ENCODE results near the gene CAPN13. TPM values are rescaled to one million over a fixed set of nuclear protein-coding genes. Genes with fewer than 3 reads are reported as not detected.
"Not testable (repeated sequence)": the region's sequence is repeated elsewhere in the genome, so short reads cannot be mapped to it uniquely, and the experiment has no call there.

Gene CAPN13
- polyA plus RNA-seq, 1 donor = 0.13 TPM

DNA sequence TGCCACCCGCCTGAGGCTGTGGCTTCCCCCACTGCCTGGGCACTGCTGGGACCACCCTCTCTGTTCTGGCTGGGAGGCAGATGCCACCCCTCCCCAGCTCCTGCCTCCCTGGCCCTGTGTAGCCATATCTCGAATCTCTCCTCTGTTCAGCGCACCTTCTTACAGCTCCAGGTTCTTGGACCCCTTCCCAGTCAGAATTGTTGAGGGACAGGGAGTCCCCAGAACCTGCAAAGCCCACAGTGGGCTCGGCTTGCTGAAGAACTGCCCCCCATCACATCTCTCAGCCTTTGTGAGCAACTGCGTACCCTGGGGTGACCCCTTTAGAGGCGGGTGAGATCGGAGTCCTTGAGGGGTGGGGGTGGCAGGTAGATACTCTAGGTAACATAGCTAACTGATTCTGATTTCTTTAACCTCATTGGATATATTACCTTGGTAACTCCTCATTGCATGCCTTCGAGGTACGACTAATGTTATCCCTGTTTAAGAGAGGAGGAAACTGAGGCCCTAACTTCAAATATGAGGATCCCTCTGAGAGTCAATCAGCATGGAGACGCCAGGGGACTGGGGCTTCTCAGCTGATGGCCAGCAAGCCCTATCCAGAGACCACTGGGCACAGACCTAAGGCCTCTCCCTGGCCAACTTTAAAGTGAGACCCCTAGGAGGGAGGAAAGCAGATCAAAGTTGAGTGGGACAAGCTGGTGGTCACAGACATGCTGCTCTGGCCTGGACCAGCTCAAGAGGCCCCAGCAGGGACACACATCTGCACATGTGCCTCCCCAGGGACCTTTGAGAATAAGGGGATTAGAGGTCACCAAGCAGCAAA is 101.3 kb downstream of the CAPN13 start:
- no peak for DNase-seq (ENCODE audit: low read depth)

DNA sequence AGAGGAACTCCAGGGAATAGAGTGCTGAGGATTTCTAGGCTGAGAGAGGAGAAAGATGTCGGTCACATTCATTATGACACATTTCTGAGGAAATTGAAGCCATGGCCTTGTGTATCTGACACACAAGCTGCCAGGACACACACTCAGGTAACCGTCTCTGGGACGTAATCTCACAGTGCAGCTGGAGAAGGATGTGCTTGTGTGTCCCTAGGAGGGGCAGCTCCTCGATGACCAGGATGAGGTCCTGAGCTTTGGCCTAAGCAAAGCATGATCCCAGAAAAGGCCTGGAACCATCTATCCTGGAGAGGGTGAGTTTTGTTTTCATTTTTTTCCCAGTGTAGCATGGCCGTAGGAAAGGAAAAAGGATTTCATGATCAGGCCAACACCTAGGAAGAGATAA is 102.2 kb downstream of the CAPN13 start:
- DNase-seq (ENCODE audit: low read depth) = no peak

DNA sequence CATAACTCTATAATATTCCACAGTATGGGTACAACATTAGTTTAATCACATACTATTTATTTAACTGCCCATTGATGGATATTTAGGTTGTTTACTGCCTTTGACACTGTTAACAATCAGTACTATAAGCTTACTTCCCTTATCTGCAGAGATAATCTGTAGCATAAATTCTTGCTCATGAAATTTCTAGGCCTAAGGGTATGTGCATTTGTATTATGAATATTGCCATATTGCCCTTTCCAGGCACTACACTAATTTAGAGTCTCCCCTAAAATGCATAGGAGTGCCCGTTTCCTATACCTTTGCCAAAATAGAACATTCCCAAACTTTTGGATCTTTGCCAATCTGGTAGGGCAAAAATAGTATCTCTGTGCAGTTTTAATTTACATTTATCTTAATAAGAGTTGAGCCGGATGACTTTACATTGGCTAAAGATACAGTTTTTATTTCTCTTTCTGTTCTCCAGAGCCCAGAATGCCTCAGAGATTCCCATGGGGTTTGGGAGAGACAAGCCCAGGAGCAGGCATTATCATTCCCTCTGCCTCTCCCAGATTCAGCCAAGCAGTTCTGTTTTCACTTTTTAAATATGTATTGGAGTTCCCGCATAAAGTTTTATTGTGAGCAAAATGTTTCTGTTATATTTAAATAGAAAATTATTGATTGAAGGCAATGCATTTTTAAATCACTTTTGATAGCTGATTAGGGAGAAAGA is 102.8 kb downstream of the CAPN13 start:
- DNase-seq (ENCODE audit: low read depth) = no peak

DNA sequence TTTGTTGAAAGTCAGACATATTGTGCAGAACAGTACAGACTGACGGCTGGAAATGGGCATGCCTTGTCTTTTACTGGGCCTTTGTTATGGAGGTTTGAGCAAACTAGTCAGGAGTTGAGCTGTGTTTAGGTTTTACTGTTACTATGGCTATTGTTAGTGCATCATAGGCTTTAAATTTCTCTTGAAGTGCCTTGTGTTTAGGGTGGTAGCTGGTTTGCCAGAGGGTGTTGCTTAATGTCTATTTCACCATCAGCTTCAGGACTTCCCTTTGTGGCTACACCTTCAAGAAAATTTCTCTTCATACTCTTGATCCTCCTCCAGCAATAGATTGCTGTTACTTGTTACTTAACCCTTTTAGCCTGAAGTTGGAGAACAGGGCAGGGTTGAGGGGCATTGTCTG is 104.6 kb downstream of the CAPN13 start:
- no peak for DNase-seq (ENCODE audit: low read depth)

DNA sequence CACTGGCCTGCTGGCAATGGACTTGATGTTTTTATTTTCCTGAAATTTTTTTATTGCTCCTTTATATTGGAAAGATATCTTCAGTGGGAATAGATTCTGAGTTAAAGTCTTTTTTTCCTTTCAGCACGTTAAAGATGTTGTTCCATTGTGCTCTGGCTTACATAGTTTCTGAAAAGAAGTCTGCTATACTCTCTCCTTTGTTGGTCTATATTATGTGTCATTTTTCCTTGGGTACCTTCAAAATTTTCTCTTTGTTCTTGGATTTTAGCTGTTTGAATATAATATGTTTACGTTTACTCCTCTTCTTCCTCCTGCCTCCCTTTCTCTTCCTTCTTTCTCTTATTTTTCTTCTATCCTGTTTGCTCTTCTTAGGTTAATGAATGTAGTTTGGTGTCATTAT is 105.5 kb downstream of the CAPN13 start:
- no peak for DNase-seq (ENCODE audit: low read depth)

DNA sequence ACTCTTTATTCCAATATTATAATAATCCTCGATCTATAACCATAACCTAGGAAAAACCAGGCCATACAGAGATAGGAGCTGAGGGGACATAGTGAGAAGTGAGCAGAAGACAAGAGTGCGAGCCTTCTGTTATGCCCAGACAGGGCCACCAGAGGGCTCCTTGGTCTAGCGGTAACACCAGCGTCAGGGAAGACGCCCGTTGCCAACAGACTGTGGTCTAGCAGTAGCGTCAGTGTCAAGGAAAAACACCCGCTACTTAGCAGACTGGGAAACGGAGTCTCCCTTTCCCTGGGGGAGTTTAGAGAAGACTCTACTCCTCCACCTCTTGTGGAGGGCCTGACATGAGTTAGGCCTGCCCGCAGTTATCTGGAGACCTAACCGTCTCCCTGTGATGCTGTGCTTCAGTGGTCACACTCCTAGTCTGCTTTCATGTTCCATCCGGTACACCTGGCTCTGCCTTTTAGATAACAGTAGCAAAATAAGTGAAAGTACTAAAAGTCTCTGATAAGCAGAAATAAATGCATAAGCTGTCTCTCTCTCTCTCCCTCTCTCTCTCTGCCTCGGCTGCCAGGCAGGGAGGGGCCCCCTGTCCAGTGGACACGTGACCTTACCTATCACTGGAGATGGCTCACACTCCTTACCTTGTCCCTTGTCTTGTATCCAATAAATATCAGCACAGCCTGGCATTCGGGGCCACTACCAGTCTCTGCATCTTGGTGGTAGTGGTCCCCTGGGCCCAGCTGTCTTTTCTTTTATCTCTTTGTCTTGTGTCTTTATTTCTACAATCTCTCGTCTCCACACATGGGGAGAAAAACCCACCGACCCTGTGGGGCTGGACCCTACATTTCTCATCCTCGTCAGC is 109.8 kb downstream of the CAPN13 start:
- not testable (repeated sequence) for DNase-seq (ENCODE audit: low read depth)

DNA sequence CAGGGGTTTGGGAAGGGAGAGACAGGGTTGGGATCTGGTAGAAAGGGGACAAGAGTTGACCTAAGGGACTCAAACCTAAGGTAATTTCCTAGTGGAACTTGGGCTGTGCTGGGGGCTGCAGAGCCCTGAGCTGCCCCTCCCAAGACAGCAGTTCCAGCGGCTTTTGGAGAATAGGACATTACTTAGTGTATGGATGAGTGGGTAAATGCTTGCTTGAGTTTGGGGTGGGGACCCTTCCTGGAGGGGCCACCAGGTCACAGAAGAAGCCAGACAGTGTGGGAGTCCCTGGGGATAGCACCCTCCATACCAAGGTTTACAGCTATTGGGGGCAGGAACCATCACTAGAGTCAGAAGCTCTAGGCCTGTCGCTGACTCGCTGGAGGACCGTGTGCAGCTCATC is 111.5 kb downstream of the CAPN13 start:
- DNase-seq (ENCODE audit: low read depth) = no peak

DNA sequence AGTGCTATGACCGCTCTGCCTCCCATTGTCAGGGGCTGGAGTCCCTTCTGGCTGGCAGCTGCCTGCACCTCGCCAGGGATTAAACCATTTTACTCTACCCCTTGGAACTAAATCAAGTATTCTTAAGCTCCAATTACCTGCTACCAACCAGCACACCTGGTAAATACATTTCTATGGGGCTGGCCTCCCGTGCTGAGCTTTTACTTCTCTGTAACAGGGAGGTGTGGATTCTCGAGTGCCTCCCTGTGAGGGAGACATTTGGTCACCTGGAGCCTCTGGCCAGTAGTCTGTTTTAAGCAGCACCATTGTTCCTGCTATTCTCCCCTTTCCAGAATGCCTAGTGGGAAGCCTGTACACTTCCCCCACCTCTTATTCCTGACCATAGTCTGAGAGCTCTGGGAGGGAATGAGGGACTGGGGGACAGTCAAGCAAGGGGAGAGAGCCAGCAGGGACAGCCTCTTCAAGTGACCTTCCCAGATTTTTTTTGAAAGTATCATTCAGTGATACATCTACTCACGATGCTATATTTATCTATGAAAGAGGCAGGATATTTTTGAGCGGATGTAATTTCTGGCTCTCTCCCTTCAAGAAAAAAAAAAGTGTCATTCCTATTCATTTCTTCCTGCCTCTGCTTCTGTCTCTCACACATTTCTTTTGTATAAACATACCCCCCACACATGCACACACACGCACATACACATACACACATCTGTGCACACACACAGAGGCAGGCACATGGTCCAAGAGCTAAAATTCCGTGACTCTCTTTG is 112.8 kb downstream of the CAPN13 start:
- DNase-seq (ENCODE audit: low read depth) = no peak

DNA sequence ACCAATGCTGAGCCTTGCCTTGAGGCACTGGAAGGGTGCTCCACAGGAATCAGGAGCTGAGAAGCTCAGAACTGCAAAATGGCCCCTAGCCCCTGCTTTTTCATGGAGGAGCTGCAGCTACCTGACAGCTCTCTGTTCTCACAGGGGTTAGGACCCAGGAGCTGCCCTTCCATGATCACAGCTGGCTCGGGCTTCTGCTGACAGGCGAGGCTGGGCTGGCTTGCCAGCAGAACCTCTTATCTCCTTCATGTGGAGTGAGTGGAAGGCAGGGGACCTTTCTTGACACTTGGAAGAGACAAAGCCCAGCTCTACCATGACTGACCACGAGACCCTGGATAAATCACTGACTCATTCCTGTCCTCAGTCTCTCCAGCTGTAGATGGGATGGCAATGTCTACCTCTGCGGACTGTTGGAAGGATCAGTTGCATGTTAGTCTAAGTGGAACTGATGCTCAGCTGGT is 113.4 kb downstream of the CAPN13 start:
- no peak for DNase-seq (ENCODE audit: low read depth)

DNA sequence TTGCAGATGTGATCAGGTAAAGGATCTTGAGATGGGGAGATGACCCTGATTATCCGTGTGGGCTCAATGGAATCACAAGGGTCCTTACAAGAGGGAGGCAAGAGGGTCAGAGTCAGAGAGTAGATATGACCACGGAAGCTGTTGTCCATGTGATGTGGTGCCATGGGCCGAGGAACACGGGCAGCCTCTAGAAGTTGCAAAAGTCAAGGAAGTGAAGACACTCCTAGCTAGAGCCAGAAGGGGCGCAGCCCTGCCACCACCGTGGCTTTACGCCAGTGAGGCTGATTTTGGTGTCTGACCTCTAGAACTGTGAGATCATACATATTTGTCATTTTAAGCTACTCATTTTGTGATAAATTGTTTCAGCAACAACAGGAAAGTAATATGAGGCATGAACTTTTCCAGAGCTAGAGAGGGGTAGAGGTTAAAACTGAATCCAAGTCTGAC is 114.4 kb downstream of the CAPN13 start:
- no peak for DNase-seq (ENCODE audit: low read depth)

DNA sequence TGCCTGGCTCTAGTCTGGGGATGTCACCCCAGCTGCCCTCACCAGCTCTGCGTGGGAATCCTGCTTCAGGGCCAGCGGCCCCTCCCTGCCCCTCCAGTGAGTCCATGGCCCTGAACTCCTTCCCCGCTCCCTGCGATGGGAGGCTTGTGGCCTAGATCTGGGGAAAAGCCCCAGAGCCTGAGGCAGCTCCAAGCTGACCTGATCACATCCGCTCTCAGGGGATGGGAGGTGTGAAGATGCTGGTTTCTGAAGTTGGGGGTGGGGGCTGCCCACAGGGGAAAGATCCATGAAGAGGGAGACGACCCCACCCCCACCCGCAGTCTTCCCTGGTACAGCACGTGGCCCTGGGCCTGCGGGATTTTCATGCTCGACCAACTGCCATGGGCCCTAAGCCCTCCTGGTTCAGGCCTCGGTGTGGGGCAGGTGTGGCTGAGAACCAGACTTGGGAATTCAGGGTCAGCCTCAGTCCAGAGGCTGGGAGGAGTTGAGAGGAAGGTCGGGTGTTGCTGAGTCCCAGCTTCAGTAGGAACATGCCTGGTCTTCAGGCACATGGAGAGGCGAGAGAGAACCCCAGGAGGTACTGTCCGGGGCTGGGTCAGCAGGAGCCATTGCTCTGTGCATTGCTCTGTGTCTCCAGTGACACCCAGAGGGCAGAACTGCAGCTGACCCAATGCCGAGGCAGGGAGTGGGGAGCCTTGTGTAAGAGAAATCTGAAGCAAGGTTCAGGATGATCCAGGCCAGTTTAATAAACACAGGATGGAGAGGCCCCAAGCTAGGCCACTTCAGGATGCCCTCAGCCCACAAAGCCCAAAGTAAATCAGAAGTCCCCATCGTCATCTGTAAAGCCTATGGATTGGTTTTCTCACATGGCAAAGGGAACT is 115.1 kb downstream of the CAPN13 start:
- DNase-seq (ENCODE audit: low read depth) = no peak

DNA sequence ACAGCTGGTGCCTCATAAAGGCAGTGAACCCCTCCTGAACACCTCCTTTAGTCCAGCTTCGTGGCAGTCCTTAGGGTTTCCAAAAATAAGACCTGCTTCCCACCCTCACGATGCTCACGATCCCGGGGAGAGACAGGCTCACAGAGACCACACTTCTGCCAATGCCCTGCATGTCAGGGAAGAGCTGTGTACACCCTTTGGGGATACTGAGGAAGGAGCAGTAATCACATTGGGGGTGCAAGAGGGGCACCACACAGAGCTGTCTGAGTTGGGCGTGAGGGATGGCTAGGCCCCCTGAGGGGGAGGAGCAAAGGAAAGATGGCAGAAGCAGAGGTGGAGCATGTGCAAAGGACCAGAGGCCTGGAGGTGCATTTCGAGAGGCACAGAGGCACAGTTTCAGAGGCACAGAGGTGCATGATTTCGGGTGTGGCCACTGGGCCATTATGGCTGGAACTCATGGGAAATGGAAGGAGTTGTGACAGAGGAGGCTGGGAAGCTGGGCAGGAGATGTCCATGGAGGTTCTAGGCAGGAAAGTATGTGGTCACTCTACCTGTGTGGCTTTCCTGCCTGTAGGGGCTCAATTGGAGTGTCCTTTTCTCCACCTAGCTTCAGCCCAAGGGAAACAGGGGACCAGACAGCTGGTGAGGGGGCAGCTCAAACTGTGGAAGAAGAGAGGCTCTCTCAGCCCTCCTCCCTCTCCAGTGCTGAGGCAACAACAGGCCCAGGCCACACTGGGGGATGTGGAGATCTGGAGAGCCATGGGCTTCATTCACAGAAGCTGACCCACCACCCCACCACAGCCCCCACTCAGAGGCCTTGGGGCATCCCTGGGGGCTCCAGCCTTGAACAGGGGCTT is 115.9 kb downstream of the CAPN13 start:
- no peak for DNase-seq (ENCODE audit: low read depth)

DNA sequence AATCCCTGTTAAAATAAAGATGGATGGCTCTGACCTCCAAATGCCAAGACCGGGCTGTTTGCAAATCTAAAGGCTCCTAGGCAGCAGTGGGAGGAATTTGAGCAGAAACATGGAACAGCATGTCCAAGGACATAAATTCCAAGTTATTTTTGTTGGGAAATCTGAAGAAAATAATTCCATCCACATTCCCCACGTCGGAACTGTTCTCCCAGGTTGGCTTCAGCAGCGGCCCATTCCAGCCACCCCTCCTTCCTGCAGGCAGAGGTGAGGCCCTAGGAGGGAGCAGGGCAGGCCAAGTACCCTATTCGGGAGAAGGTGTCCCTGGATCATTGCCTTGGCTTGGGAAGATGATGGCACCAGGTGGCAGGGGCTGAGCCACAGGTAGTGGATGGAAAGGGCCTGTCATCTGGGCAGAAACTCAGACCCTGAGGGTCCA is 117.1 kb downstream of the CAPN13 start:
- DNase-seq (ENCODE audit: low read depth) = no peak

DNA sequence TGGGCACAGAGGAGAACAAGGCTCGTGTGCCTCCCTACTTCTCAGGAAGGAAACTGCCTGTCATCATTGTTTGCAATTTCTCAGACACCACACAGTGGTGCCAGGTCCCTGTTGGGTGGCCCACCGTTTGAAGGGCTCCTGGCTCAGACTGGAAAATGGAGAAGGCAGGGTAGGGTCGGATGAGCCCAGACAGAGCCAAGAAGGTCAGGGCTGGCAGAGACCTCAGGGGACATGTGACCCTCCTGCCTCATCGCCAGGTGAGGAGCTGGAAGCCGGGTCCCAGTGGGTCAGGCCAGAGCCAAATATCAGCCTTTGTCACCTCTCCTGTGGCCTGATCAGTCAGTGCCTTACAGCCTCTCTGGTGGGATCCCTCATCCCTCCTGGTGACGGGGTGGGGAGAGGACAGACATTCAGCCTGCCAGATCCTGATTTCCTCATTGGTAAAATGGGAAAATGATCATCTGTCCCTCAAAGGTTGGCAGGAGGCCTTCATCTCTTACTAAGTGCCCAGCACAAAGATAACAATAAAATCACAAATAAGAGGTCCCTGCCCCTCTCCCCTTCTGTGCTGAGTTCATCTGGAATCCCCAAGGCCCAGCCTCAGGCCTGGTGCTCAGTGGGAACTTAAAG is 117.6 kb downstream of the CAPN13 start:
- DNase-seq (ENCODE audit: low read depth) = no peak

DNA sequence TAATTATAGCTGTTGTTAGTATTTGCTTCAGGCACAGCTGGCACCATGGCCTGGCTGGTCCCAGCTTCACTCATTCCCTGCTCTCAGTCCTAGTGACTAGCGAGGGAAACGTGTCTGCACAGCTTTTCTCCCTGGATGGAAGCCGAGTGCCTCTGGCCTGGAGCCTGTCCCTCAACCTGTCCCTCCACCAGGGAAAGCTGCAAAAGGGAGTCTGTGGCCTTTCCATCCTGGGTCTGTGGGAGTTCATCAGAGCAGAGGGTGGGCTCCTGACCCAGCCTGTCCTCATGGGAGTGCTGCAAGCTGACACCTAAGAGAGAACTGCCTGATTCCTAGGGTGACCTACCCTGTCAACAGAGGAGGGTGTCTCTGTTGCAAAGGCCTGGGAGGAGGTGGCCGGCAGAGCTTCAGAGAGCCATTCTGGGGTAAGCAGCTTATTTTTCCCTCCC is 118.3 kb downstream of the CAPN13 start:
- no peak for DNase-seq (ENCODE audit: low read depth)

DNA sequence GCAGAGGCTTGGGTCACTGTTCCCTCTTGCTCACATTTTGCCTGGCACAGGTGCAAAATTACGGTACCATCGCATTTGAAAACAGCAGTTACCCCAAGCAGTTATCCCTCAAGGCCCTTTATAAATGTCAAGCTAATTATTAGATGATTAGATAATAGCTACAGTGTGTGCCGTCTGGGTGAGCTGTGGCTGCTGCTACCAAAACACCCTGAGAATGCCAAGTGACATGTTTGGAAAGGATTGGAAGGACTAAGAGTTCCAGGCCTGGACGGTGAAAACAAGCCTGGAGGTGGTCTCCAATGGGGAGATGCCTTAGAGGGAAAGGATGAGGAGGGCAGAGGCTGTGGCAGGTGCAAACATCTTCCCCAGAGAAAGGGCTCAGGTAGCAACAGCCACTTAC is 120.6 kb downstream of the CAPN13 start:
- DNase-seq (ENCODE audit: low read depth) = no peak

DNA sequence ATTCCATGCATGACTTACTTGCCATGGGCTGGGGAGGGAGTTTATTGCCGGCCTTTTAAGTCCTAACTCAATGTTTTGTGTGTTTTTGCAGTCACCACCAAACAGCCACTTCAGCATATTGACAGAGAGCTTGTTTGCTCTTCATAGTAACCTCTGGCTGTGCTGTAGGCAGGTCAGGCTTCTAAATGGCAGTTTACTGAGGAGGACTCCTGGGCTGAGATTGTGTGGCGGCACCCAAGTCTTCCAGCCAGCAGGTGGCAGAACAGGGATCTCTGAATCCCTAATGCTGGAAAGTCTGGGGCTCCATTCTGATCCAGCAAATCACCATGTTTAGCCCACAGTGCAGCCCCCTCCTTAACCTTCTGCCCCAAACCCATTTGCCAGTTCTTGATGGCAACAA is 121.2 kb downstream of the CAPN13 start:
- DNase-seq (ENCODE audit: low read depth) = no peak

DNA sequence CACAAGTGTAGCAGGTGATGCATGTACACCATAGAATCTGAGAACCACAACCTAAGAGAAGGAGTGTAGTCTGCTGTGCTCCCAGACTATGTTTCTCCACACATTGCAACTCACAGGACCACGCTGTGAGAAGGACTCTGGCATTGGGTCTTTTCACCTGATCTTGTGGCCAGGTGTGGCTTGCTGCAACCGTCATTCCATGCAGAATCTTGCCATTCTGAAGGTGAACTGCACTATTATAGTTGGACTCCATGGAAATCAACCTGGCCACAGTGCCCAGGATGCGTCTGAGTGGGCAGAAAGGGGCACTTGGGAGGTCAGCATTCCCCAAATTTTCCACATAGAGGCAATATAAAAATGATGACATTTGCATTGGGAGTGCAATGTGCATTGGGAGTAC is 122.2 kb downstream of the CAPN13 start:
- DNase-seq (ENCODE audit: low read depth) = no peak

DNA sequence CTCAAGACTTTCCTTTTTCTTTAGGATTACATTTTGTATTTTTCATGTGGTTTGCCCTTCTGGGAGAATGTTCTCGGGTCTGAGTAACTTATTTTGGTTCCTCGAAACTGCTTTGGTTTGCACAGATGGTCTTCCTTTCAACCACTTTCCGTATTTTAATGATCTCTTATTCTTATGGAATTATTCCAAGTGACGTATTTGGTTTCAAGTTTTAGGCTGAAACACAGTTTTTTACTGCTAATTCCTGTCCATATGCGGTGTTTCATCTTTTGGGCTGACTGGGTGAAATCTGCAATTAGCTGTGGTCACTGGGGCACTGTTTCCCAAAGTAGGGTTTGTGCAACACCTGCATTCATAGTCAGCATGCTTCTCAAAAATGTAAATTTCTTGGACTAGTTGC is 122.7 kb downstream of the CAPN13 start:
- DNase-seq (ENCODE audit: low read depth) = no peak

All from forelimb muscle (tissue), 1 donor.